ENCODE results near the gene MRM2. TPM values are rescaled to one million over a fixed set of nuclear protein-coding genes. Genes with fewer than 3 reads are reported as not detected.

MRM2 gene
- total and polyA plus RNA-seq, 9 donors: 21.1 to 26.7 (median 25.2) TPM

DNA sequence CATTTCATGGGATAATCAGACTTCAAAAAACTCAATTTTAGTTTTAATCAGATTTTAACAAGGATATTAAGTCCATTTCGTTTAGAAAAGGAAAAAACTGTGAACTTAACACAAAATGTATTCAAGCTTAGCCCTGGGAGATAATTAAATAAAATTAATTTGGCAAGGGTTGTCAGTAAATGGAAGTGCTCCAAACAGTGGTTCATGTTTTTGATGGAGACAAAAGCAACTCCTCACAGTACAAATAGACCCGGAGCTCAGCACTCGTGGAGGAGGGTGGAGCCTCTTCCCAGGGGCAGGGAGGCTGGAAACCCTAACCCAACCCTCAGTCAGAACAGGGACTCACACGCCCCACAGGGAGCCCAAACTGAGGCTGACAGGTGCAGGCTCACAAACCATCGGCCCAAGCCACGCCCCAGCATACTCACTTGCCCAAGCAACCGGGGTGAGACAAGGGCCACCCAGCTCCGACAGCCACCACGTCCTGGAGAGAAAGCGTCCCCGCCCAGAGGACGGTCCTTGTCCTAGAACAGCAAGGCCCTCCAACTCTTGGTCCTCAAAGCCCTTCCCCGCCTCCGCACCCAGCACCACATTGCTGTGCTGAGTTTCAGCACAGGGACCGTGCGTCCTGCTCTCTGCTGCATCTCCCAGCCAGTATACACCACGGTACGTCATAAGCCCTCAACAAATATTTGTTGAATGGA lies 49.0 kb downstream of the MRM2 start:
- Histone ChIP-seq H3K4me3 (ENCODE audit: low read length) (no peak overlapping the region), H3K9me3 (replicated peaks; ENCODE audit: control insufficient read depth, low read depth, low read length) (peaks cover 2% of the 10 kb centered on the region), H3K4me1 (ENCODE audit: control insufficient read depth, insufficient read depth, low read length) (peaks cover 43% of the 10 kb centered on the region), H3K36me3 (ENCODE audit: control insufficient read depth, insufficient read depth, low read length) (peaks cover 7% of the 10 kb centered on the region), H3K27ac (ENCODE audit: low read length) (peak overlapping the region; percentile 52), H3K27me3 (ENCODE audit: control insufficient read depth, insufficient read depth, low read length) (no peaks in the 10 kb centered on the region)
- WGBS (ENCODE audit: insufficient coverage): 78% methylated on average over 16 of the region's 18 CpGs
- peak; percentile 67 for DNase-seq

DNA sequence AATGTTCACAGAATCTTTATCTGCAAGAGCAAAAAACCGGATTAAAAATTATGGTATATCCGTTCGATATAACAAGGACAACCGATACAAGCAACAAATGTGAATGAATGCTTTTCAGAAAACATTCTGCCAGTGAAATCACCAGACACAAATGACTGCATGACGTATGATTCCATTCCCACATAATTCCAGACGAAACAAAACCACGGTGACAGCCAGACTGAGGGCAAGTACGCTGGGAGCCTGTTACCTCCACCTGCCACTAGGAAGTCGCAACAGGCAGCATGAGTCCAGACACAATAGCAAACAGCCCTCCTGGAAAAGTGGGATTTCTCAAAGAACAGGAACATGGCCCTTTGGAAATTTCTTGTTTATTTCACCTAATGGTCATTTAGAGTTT lies 51.0 kb downstream of the MRM2 start:
- Histone ChIP-seq H3K4me3 (ENCODE audit: low read length) (no peak overlapping the region), H3K9me3 (replicated peaks; ENCODE audit: control insufficient read depth, low read depth, low read length) (peaks cover 2% of the 10 kb centered on the region), H3K4me1 (ENCODE audit: control insufficient read depth, insufficient read depth, low read length) (peaks cover 24% of the 10 kb centered on the region), H3K36me3 (ENCODE audit: control insufficient read depth, insufficient read depth, low read length) (no peaks in the 10 kb centered on the region), H3K27ac (ENCODE audit: low read length) (no peak overlapping the region), H3K27me3 (ENCODE audit: control insufficient read depth, insufficient read depth, low read length) (no peaks in the 10 kb centered on the region)
- no peak for DNase-seq
- WGBS (ENCODE audit: insufficient coverage): 83% methylated on average over 6 of the region's 9 CpGs

DNA sequence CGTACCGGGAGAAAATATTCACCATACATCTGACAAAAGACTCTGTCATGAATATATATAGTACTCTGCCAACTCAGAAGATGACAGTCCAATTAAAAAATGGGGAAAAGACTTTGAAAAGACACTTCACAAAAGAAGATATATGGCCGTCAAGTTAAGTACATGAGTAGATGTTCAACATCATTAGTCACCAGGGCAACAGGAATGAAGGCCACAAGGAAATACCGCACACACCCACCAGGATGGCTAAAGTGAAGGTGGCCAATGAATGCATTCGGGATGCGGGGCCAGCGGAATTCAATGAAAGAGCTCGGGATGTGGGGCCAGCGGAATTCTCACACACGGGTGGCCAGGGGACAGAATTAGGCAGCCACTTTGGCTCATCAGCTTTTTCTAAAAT lies 51.5 kb downstream of the MRM2 start:
- WGBS (ENCODE audit: insufficient coverage): 87% methylated on average over 8 of the region's 10 CpGs

DNA sequence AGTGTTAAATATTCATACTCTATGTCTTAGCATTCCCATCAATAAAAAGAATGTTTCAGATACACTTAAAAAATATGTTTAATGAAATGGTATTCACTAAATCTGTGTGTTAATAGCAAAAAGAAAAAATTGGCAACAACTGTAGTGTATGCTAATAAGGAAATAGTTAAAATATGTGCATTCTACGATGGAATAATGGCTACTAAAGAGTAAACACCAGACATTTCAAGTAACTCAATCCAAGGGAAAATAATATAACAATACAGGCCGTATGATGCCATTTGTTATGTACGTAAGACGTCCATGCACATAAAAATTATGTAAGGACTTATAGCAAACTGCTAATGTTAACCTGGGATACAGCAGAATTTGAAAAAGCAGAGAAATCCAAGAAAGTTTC lies 55.8 kb downstream of the MRM2 start:
- no peaks in the 10 kb centered on the region for H3K4me1 ChIP-seq (ENCODE audit: control insufficient read depth, insufficient read depth, low read length)
- no peaks in the 10 kb centered on the region for H3K9me3 ChIP-seq (replicated peaks; ENCODE audit: control insufficient read depth, low read depth, low read length)
- no peak overlapping the region for H3K27ac ChIP-seq (ENCODE audit: low read length)
- DNase-seq: no peak
- H3K27me3 ChIP-seq (ENCODE audit: control insufficient read depth, insufficient read depth, low read length): no peaks in the 10 kb centered on the region
- no CpG with 5 or more reads among the region's 4 CpGs for WGBS (ENCODE audit: insufficient coverage)
- H3K4me3 ChIP-seq (ENCODE audit: low read length): no peak overlapping the region
- no peaks in the 10 kb centered on the region for H3K36me3 ChIP-seq (ENCODE audit: control insufficient read depth, insufficient read depth, low read length)

More for the DNA sequence above, 51.5 kb downstream of the MRM2 start:
- peaks cover 19% of the 10 kb centered on the region for H3K4me1 ChIP-seq (ENCODE audit: control insufficient read depth, insufficient read depth, low read length)
- DNase-seq: no peak
- no peaks in the 10 kb centered on the region for H3K27me3 ChIP-seq (ENCODE audit: control insufficient read depth, insufficient read depth, low read length)
- no peak overlapping the region for H3K27ac ChIP-seq (ENCODE audit: low read length)
- no peaks in the 10 kb centered on the region for H3K36me3 ChIP-seq (ENCODE audit: control insufficient read depth, insufficient read depth, low read length)
- H3K9me3 ChIP-seq (replicated peaks; ENCODE audit: control insufficient read depth, low read depth, low read length): peaks cover under 1% of the 10 kb centered on the region
- H3K4me3 ChIP-seq (ENCODE audit: low read length): no peak overlapping the region

- no peak overlapping the region for H3K4me3 ChIP-seq (ENCODE audit: low read length)
- DNase-seq: no peak
- no peak overlapping the region for H3K27ac ChIP-seq (ENCODE audit: low read length)
- 92% methylated on average over 5 of the region's 8 CpGs for WGBS (ENCODE audit: insufficient coverage)
- no peaks in the 10 kb centered on the region for H3K9me3 ChIP-seq (replicated peaks; ENCODE audit: control insufficient read depth, low read depth, low read length)
- no peaks in the 10 kb centered on the region for H3K4me1 ChIP-seq (ENCODE audit: control insufficient read depth, insufficient read depth, low read length)
- H3K36me3 ChIP-seq (ENCODE audit: control insufficient read depth, insufficient read depth, low read length): no peaks in the 10 kb centered on the region
- no peaks in the 10 kb centered on the region for H3K27me3 ChIP-seq (ENCODE audit: control insufficient read depth, insufficient read depth, low read length)
Measured at GRCh38 chr7:2185715-2186114, 56.3 kb downstream of the MRM2 start.

Other genes starting within 250 kb of the MRM2 start
- 38.7 TPM for gene MAD1L1, start 9.3 kb downstream of the MRM2 start, total RNA-seq
- 10 to 100 TPM; 19.1 to 27.4 (median 21.3) TPM for gene MAD1L1, start 9.3 kb downstream of the MRM2 start, polyA plus RNA-seq (ENCODE audit: insufficient read depth in 1 of 8, insufficient read length in 8 of 8, low replicate concordance in 1 of 8)
- 29.7 TPM for gene NUDT1, start within 50 bp of the MRM2 start, total RNA-seq
- gene NUDT1, start within 50 bp of the MRM2 start, polyA plus RNA-seq (ENCODE audit: insufficient read depth in 1 of 8, insufficient read length in 8 of 8, low replicate concordance in 1 of 8): 10 to 100 TPM; 17.3 to 29.8 (median 22.9) TPM
- 12.1 TPM for gene SNX8, start 72.2 kb upstream of the MRM2 start, total RNA-seq
- gene SNX8, start 72.2 kb upstream of the MRM2 start, polyA plus RNA-seq (ENCODE audit: insufficient read depth in 1 of 8, insufficient read length in 8 of 8, low replicate concordance in 1 of 8): 10 to 100 TPM; 14.8 to 29.3 (median 24.1) TPM
- gene EIF3B, start 112.6 kb upstream of the MRM2 start, total RNA-seq: 94.4 TPM
- 100 to 1,000 TPM in 4 of 8 donors, 10 to 100 TPM in 4; 92.7 to 116 (median 99.6) TPM for gene EIF3B, start 112.6 kb upstream of the MRM2 start, polyA plus RNA-seq (ENCODE audit: insufficient read depth in 1 of 8, insufficient read length in 8 of 8, low replicate concordance in 1 of 8)
- gene CHST12, start 161.4 kb upstream of the MRM2 start, total RNA-seq: 5.7 TPM
- gene CHST12, start 161.4 kb upstream of the MRM2 start, polyA plus RNA-seq (ENCODE audit: insufficient read depth in 1 of 8, insufficient read length in 8 of 8, low replicate concordance in 1 of 8): 10 to 100 TPM in 6 of 8 donors, 1 to 10 TPM in 2; 9.0 to 13.8 (median 12.3) TPM
- gene GRIFIN, start 234.2 kb upstream of the MRM2 start, total RNA-seq: not detected
- under 1 TPM in 1 of 8 donors, not detected in 7; 0.19 TPM for gene GRIFIN, start 234.2 kb upstream of the MRM2 start, polyA plus RNA-seq (ENCODE audit: insufficient read depth in 1 of 8, insufficient read length in 8 of 8, low replicate concordance in 1 of 8)

Measured in muscle of leg (tissue), 11 donors.